Activated effector memory CD4-positive, alpha-beta T cell treated with Interleukin-2 at 50 U/mL for 16 hours (primary cell): ENCODE measurements around the gene PRELID1.
A peak's percentile ranks its signal among the peaks of the same experiment; 100 is the strongest.
"Not testable (repeated sequence)": the region's sequence is repeated elsewhere in the genome, so short reads cannot be mapped to it uniquely, and the experiment has no call there.

Experiments
- DNase-seq: peaks from one replicate; pipeline ENCODE4 v3.0.0-alpha.2; 2020

PRELID1 gene, protein sequence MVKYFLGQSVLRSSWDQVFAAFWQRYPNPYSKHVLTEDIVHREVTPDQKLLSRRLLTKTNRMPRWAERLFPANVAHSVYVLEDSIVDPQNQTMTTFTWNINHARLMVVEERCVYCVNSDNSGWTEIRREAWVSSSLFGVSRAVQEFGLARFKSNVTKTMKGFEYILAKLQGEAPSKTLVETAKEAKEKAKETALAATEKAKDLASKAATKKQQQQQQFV

DNA sequence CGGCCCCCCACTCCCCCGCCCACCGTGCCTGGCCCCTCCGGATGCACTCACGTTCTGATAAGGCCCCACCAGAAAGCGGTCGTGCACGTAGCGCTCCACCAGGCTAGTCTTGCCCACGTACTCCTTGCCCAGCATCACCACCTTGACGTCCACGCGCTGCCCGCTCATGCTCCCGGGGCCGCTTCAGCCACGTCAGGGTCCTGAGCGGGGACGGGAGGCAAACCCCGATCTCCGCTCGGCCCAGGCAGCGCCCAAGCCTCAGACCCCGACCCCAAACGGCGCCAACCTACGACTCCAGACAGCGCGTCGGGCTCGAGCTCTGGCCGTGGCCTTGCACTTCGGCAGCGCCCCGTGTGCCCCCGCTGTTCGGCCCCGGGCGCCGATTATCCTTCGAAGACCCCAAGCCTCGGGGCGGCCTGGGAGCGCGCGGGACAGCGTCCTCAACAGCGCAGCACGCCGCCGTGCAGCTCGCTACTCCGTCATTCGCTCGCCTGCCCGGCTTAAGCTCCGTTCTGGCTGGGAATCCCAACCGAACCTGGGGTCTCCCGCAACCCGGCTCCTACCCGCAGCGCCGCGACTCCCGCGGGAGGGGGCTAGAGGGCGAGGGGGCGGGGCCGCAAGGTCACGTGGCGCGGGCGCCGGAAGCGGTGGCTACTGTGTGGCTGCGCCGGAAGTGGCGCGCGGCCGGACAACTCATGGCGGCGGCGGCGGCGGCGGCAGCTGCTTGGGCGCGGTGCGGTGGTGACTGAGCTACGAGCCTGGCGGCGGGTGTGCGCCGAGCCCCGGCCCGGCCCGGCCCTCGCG lies at the start of gene PRELID1, which contains the start of gene RAB24:
Gene PRELID1, plus strand, starts transcription at position 679 of the 804 bp plus-strand sequence. CDS start 187 bp downstream, outside the sequence.
Gene RAB24, minus strand, starts transcription at position 599 of the 804 bp plus-strand sequence. Its CDS starts 431 bp downstream, at position 168.
- DNase-seq = peak; percentile 85

DNA sequence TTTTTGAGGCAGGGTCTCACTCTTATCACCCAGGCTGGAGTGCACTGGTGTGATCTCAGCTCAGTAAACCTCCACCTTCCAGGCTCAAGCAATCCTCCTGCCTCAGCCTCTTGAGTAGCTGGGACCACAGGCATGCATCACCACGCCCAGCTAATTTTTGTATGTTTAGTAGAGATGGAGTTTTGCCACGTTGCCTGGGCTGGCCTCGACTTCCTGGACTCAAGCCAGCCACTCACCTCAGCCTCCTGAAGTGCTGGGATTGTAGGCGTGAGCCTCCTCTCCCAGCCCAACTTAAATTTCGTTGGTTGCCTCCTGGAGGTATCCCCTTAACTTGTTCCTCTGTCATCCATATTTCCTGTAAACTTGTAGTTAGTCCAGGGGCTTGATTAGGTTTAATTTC lies 47.3 kb upstream of the PRELID1 start:
- no peak for DNase-seq

DNA sequence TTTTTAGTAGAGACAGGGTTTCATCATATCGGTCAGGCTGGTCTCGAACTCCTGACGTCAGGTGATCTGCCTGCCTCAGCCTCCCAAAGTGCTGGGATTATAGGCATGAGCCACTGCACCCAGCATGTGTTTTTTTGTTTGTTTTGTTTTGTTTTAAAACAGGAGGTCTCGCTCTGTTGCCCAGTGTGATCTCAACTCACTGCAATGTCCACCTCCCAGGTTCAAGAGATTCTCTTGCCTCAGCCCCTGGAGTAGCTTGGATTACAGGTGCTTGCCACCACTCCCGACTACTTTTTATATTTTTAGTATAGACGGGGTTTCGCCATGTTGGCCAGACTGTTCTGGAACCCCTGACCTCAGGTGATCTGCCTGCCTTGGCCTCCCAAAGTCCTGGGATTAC lies 44.9 kb upstream of the PRELID1 start:
- DNase-seq = not testable (repeated sequence)

DNA sequence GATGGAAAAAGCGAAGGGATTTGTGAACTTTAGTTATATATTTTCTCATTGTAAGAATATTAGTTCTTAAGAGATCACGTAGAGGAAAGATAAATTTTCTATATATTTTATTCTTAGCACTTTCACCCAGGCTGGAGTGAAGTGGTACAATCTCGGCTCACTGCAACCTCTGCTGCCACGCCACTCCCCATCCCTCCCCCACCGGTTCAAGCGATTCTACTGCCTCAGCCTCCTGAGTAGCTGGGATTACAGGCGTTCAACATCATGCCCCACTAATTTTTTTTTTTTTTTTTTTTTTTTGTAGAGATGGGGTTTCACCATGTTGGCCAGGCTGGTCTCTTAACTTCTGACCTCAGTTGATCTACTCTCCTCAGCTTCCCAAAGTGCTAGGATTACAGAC lies 42.6 kb upstream of the PRELID1 start:
- DNase-seq = no peak

DNA sequence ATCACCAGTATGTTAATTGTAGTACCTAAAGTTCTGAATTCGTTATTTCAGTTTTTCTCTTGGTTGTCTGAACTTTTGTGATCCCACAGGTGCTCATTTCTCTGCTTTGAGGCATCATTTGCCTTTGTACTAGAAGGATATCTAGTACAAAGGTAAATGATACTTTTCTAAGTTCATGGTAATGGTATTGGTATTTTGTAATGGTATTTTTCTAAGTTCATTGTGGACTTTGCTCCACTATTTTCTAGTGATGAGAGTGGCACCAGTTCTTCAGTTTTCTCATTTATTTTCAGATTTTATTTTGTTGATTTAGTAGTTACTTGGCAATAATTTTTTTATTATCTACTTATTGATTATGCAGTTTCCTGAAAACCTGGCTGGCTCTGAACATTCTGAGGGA lies 42.1 kb upstream of the PRELID1 start:
- DNase-seq = no peak

DNA sequence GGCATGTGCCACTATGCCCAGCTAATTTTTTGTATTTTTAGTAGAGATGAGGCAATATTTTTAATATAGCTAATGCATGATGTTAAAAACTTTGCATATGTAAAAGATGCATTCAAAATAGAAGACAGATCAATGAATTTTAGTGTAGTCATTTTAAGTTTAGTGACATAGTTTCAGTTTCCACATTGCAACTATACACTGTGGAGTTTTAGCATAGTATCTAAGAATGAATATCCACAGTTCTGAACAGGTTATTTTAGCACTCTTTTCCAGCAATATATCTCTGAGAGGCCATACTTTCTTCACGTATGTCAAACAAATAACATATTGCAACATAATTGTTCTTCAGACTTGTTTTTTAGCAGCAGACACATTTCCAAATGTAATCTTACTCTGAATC lies 39.4 kb upstream of the PRELID1 start:
- no peak for DNase-seq

DNA sequence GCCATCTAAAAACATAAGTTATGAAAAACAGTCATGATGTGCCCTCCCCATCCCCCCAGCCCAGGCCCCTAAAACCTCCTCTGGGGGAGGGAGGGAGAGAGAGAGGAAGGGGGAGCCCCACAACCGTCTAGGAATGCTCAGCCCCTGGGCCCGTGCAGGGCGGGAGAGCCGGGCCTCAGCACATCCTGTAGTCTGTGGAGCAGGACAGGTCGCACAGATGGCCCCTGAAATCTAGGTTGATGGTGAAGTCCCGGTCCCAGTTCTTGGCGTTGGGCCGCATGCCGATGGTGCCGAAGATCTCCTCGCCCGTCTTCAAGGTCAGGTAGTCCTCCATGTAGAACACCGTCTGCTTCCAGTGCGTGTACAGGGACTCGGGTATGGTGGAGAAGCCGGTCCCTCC lies 38.2 kb upstream of the PRELID1 start:
- DNase-seq = no peak

DNA sequence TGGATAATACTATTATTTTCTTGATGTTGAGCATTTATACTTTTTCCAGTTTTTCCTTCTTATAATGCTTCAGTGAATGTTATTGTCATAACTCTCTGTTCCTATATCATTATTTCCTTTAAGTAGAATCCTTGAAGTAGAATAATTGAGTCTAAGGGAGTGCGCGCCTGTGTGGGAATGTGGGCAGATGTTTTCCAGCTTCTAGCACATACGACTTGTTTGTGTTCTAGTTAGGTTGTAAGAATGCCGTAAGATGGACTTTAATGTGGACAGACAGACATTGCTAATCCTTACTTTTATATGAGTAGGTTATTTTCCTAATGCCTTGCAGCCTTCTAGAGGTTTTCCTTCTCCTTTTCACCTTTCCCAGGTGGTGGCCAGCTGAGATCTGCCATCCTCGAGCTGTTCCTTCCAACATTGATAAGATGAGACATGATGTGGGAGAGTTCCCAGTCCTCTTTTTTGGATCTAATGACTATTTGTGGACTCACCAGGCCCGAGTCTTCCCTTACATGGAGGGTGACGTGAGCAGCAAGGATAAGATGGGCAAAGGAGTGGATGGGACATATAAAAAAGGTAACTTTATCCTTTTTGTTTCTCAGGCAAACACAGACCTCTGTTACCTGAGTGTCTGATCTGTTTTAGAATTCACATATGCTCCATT lies 34.2 kb upstream of the PRELID1 start:
- no peak for DNase-seq

DNA sequence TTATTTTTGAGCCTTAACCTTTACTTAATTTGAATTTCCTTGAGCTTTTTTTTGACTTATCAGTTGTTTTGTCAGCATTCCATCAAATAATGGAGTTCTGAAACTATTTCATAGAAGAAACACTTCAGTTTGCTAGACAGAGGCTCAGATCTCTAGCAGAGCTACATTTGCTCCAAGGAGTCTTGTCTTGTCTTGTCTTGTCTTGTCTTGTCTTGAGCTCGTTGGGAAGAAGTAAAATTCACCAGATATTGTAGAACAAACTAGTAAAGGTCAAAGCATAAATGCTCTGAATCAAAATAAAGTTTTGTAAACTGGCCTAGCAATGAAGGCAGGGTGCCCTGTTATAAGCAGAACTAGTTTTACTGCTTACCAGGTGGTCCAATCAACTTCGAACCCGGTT lies 33.6 kb upstream of the PRELID1 start:
- DNase-seq = no peak

DNA sequence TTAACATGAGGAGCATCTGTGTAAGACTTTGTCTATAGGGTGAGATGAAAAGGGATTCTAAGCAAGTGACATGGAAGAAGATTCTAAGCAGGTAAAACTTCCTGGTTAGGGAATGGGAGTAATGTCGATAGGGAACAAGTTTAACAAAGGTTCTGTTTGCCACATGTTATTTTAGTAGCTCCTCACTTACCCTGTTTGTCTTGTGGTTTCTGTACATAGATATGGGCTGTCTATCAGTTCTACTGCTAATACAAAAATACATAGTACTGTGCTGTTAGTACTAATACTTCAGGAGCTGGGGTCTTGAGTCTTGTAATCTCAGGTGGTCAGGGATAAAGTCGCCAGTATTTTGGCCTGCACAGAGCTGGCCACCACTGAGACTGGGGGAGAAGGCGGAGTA lies 32.9 kb upstream of the PRELID1 start:
- no peak for DNase-seq

DNA sequence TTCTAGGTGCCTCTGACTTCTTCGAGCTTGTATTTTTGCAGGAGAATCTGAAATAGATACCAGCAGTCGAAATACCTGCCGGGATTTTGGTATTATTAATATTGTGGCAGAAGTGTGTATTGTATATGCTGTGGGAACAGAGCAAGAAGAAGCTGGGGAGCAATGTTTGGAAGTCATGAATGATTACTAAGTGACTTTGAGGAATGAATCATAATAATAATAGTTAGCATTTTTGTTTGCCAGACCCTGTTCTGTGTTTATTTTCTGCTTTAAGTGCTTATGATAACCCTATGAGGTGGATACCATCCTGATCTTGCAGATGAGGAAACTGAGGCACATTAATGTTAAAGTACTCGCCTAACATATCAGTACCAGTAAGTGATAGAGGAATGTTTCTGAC lies 32.5 kb upstream of the PRELID1 start:
- no peak for DNase-seq

DNA sequence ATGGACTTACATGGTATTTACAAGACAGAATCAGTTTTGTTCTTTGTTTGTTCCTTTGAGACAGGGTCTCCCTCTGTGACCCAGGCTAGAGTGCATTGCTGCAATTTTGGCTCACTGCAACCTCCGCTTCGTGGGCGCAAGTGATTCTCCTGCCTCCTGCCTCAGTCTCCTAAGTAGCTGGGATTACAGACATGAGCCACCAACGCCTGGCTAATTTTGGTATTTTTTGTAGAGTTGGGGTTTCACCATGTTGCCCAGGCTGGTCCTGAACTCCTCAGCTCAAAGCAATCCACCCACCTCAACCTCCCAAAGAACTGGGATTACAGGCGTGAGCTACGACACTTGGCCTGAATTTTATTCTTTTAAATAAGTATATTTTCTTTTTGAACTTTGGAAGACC lies 27.7 kb upstream of the PRELID1 start:
- DNase-seq = no peak

DNA sequence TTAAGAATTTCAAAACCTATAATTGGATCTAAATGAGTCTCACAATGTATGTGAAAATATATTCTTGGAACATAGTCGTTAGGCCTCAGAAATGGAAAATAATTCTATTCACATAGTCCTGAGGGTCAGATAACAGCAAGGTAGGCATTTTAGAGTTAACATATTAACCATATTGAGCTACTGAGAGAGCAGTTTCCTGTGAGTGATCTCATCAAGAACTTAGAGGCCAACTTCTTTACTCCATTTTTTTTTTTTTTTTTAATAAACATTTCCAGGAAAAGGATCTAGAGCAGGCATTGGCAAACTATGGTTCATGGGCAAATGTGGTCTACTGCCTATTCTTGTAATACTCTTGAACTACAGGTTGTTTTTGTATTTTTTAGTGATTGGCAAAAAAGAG lies 26.7 kb upstream of the PRELID1 start:
- no peak for DNase-seq

DNA sequence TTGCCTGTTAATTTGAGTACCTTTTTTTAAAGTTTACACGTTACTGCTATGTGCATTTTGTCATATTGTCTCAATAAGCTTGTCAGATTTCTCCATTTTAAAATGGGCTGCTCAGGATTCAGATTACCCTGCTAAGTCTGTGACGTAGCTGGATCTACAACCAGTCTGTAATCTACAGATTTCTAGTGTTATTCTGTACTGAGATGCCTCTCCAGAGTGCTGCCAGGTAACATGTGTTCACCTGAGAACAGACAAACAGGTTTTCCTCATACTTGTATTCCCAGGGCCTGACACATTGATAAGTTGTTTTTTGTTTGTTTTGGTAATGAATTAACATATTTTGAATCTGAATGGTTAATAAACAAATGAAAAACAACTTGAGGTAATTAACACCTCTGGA lies 15.4 kb upstream of the PRELID1 start:
- DNase-seq = no peak

DNA sequence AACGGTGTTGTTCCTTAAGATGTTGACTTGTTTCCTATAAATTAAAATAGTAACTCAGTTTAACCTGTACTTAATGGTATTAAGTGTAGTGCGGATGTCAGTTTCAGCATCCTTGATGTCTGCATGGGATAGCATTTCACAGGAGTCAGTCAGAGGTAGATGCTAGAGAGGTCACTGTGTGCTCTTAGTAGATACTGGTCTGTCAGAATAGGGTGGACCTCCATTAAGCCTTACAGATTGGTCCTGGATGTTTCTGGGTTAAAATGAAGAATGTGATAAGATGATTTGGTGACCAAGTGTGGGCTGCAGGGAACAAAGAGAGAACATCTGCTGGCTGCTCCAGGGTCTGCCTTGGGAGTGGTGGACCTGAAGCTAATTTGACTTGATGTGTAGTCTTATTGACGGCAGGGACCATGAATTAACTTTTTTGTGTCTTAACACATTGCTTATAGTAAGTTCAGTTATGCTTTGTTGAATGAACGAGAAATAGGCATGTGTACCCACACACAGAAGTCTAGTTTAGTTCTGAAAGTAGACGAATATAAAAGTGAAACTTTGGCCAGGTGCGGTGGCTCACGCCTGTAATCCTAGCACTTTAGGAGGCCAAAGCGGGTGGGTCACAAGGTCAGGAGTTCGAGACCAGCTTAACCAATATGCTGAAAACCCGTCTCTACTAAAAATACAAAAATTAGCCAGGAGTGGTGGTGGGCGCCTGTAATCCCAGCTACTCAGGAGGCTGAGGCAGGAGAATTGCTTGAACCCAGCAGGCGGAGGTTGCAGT lies 12.6 kb upstream of the PRELID1 start:
- DNase-seq = no peak

DNA sequence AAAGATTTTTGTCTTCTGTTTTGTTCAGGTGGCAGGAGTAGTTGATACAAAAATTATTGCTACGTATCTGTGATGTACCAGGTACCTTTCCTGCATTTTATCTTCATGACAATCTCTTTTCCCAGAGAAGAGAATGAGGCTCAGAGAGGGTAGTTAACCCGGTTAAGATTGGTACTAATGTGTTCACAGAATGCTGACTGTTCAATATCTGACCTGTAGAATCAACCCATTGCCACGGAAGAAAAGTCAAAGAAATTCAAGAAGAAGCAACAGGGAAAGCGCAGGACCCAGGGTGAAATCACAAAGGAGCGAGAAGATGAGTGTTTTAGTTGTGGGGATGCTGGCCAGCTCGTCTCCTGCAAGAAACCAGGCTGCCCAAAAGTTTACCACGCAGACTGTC lies 11.9 kb upstream of the PRELID1 start:
- DNase-seq = no peak

DNA sequence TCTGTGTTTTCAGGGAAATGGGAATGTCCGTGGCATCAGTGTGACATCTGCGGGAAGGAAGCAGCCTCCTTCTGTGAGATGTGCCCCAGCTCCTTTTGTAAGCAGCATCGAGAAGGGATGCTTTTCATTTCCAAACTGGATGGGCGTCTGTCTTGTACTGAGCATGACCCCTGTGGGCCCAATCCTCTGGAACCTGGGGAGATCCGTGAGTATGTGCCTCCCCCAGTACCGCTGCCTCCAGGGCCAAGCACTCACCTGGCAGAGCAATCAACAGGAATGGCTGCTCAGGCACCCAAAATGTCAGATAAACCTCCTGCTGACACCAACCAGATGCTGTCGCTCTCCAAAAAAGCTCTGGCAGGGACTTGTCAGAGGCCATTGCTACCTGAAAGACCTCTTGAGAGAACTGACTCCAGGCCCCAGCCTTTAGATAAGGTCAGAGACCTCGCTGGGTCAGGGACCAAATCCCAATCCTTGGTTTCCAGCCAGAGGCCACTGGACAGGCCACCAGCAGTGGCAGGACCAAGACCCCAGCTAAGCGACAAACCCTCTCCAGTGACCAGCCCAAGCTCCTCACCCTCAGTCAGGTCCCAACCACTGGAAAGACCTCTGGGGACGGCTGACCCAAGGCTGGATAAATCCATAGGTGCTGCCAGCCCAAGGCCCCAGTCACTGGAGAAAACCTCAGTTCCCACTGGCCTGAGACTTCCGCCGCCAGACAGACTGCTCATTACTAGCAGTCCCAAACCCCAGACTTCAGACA lies 9.6 kb upstream of the PRELID1 start:
- no peak for DNase-seq

DNA sequence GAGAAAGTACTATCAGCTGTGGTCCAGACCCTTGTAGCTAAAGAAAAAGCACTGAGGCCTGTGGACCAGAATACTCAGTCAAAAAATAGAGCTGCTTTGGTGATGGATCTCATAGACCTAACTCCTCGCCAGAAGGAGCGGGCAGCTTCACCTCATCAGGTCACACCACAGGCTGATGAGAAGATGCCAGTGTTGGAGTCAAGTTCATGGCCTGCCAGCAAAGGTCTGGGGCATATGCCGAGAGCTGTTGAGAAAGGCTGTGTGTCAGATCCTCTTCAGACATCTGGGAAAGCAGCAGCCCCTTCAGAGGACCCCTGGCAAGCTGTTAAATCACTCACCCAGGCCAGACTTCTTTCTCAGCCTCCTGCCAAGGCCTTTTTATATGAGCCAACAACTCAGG lies 9.0 kb upstream of the PRELID1 start:
- DNase-seq = no peak

DNA sequence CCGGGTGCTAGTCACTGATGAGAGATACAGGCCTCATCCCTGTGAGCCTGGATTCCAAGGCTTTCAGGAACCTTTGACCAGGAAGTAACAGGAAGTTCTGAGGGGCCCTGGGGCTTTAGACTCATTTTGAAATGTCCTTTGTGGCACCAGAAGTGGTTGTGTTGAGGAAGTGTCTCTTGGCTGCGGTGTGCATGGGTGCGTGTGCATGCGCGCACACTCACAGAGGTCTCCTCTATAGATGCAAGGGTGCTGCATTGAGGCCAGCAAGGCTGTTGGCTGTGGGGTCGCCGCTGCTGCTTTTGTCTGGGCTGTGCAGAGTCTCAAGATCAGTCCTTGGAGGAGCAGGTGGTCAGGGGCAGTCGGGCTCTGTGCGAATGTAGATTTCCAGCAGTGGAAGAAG lies 7.7 kb upstream of the PRELID1 start:
- DNase-seq = no peak

DNA sequence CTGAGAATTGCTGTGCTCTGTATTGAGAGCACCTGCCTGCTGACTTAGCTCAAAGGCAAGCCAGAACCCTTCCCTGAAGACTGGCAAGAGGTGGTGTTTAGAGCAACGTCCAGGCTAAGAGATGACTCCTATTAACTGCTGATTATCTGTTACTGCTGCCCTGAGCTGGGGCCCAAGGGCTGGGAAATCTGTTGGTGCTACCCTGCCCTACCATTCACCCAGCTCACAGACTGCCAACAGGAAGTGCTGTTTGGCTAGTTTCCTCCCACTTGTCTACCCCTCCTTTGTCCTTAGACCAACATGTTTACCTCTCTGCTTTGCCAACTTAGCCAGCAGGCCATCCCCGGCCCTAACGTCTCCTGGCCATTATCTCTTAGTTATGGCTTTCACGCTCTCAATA lies 7.0 kb upstream of the PRELID1 start:
- DNase-seq = no peak

DNA sequence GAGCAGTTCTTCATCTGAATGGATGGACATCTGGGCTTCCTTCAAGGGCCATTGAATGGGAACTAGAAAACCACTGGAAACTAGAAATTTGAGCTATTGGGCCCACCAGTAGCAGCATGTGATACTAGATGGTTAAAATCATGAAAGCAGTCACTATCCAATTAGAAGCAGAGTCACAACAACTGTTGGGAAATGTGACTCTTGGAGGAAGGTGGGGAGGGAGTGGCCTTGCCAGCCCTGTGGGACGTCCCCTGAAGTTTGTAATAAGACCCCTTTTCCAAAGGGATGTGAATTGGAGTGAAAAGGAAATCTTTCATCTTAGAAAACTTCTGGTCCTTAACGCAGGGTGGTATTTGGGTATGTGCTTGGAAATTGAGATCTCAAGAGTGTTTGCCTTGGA lies 5.7 kb upstream of the PRELID1 start:
- DNase-seq = no peak

DNA sequence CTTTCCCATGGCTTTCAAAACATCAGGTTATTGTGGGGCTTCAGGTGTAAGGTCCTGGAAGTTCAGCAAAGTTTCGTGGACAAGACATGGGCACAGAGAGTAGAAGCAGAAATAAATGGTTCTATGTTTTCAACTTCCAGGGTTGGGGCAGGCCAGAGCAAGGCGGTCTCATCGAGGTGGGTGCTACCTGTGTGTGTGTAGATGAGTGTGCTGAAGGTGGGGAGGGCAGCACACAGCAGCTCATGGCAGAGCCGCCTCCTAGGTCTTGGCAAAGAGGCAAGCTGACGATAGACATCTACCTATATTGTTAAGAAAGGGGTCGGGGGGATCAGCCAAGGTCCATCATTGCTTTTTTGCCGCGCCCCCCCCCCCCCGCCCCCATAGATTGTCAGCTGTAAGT lies 3.9 kb upstream of the PRELID1 start:
- DNase-seq = no peak
